Ramos (cell line): ENCODE results near the gene DNAJC5G.
"Not testable (repeated sequence)": the region's sequence is repeated elsewhere in the genome, so short reads cannot be mapped to it uniquely, and the experiment has no call there.

Experiments used
- in situ Hi-C: fragments of 300-500 bp; cut with MboI; formaldehyde crosslinking; loops from one replicate; pipeline ENCODE4 v1.14.3; 2022; ENCODE audit warnings: low sequenced_read_pairs; ENCODE audit not compliant: unreplicated experiment

The DNAJC5G gene

DNA sequence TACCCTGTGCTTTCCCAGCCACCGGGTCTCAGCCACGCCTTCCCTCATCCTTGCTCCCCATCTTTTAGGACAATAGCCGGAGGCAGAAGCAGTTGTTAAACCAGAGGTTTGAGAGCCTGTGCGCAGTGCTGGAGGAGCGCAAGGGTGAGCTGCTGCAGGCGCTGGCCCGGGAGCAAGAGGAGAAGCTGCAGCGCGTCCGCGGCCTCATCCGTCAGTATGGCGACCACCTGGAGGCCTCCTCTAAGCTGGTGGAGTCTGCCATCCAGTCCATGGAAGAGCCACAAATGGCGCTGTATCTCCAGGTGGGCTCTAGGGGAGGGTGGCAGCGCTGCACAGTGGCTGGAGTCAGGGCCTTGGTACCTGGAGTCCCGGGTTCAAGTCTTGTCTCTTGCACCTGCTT lies 30.3 kb downstream of the DNAJC5G start:
- in situ Hi-C loops = no loop called here

DNA sequence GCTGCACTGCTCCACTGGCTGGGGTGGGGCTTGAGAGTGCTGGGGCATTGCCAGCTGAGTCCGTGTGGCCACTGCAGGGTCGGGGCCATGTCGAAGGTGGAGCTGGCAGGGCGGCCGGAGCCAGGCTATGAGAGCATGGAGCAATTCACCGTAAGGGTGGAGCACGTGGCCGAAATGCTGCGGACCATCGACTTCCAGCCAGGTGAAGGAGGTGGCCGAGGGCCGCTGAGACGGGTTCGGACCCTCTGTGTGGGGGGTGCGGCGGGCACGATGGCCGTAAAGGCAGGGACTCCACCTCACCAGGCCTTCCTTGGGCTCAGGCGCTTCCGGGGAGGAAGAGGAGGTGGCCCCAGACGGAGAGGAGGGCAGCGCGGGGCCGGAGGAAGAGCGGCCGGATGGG lies 30.9 kb downstream of the DNAJC5G start:
- in situ Hi-C loops = no loop called here

DNA sequence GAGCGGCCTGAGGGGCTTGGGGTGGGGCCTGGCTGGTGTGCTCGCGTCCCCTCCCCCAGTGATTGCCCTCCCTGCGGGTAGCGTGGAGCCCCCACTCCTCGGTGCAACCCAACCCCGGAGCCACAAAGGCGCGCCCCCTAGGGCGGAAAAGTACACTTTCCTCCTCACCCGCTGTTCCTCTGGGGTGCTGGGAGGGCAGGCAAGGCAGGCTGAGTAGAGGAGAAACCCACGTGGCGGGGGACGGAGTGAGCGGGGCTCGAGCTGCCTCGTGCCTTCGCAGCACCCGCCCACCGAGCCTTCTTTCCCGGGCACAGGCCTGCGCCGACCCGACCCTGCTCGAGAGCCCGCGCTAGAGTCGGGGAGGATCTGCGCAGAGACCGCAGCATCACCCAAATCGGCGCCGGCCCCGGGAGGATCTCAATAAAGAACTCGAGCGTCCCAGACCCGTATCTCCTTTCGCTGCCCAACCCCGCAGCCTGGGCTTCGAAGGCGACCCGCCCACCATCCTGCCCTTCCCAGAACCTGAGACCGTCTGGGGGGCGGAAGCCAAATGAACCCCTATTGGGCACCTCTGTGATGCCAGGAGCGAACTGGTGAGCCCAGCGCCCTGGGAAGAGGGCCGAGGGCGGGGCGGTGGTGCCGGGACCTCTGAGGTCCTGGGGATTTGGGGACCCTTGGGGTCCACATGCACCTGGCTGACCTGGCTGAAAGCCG lies 31.5 kb downstream of the DNAJC5G start:
- in situ Hi-C loops = no loop called here

DNA sequence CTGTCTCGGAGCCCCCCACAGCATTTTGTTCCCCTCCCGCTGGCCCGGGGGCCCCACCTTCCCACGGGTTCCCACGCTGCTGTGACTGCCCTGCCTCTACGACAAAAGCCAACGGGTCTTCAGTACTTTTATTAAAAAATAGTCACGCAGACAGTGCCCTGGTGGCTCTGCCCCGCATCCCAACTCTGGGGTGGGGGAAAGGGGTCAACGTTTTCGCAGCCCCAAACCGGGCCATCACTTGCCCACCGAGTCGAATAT lies 32.0 kb downstream of the DNAJC5G start:
- in situ Hi-C loops = no loop called here

DNA sequence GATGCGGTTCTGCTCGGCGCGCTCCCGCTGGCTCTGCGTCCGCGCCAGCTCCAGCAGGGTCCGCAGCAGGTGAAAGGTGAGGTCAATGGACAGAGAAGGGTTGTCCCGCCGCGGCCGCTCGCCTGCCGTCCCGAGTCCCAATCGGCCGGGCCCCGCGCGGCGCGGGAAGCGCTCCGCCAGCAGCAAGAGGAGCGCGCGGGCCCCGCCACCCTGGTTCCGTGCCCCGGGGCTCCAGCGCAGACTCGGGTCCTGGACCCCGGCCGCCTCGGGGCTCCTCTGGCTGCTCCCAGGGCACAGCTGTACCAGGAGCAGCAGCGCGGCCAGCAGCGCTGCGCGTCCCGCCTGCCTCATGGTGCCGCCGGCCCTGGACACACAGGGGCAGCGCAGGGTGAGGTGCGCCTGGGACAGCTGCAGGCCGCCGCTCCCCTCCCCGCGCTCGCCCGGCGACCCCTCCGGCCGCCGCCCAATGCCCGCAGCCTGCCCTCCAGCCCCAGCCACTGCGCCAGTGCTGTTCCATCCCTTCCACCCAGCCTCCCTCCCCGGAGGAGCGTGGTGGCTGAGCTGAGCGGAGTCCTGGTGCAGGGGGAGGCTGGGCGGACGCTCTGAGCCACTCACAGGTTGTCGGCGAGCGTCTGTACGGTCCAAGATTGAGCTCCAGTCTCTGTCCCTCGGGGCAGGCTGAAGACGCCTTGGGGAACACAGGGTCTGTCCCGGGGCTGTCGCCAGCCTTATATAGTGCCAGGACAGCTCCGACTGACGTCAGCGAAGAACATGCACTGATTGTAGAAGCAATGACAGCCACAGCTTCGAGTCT lies 32.5 kb downstream of the DNAJC5G start:
- in situ Hi-C loops = no loop called here

DNA sequence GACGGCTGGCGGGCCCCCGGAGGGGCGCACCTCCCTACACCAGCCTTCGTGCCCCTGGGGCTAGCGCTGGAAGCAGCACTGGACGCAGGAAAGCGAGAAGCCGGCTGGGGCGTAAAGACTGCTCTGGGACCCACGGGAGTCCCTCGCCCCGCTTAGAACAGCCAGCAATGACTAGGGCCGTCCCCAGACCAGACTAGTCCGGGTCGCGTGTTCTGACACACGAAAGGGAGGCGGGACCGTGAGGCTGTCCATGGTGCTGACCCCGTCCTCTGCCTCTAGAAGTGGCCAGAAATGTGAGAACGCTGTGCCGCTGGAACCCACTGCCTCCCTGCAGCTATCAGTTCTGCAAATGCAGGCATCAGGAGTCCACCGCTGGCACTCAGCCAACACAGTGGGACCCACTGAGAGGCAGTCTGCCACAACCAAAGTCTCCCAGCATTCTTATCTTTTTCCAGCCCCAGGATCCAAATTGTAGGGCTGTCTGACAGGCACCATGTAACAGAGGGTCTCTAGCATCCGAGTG lies 33.2 kb downstream of the DNAJC5G start, which contains the start of gene UCN:
TSS of gene UCN (minus strand) at position 87 of the 523 bp plus-strand sequence. CDS start 550 bp downstream, outside the sequence.
- in situ Hi-C loops = no loop called here

DNA sequence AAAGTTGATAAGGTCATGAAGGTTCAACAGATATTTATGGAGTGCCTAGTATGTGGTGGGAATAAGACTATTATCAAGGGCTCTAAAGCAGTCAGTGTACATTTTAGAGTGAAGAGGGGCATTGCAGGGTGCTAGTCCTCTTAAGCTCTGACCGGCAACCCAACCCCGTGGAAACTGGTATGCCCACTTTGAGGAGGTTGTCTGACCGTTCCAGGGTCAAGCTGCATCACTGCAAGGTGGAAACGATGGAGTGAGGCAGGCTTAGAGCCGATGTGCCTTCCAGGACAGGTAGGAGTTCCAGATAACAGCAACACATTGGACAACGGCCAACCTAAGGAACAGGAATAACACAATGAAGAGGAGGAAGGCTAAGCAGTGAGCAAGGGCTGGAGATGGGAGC lies 34.4 kb downstream of the DNAJC5G start:
- in situ Hi-C loops = no loop called here

DNA sequence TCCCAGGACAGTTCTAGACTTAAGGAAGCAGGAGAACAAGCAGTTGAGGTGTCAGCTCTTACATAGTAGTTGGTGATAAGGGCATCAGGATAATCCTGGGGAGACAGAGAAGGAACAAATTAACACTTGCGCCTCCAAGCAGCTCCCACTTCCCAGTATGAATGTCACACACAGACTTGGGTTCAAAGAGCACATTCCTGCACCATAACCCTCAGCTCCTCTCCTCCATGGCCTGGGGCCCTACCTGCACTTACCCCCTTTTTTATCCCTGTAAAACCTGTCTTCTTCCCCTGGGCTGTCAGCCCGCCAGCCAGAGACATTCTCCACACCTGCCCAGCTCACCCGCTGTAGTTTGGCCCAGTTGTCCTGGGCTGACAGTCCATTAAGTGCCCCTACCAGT lies 36.9 kb downstream of the DNAJC5G start:
- in situ Hi-C loops = no loop called here

DNA sequence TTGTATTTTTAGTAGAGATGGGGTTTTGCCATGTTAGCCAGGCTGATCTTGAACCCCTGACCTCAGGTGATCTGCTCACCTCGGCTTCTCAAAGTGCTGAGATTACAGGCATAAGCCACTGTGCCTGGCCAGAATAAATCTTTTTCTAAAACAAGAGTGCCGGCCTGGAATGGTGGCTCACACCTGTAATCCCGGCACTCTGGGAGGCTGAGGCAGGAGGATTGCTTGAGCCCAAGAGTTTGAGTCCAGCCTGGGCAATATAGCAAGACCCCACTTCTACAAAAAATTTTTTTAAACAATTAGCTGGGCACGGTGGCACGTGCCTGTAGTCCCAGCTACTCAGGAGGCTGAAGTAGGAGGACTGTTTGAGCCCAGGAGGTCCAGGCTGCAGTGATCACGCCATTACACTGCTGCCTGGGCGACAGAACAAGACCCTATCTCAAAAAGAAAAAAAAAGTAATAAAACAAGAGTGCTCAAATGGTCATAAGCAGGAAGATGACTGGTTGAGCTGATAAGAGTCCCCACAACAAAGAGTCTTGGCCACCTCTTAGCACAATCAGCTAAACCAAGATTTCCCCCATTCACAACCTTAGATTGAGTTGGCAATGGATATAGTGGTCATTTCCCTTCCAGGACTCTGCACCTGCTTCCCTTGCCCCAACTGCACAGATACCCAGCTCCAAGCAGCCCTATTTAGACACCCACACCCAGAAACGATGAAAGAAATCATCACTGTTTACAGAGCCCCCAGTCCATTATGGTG lies 38.8 kb downstream of the DNAJC5G start:
- in situ Hi-C loops = no loop called here

DNA sequence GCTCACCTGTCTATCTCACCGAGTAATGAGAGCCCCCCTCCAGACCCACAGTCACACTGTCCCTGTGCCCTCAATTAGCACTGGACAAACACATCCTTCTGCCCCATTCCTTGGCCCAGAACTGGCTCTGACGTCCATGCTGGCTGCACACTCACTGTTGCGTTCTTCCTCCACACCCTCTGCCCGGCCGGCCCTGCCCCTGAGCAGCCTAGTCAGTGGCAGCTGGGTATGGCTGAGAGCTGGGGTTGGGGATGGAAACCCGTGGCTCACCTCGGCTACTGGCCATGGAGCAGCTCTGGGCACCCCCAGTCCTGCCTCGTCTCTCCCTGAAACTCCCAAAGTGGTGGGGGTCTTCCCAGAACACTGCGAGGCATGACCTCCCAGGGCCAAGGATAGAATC lies 39.5 kb downstream of the DNAJC5G start:
- in situ Hi-C loops = no loop called here

DNA sequence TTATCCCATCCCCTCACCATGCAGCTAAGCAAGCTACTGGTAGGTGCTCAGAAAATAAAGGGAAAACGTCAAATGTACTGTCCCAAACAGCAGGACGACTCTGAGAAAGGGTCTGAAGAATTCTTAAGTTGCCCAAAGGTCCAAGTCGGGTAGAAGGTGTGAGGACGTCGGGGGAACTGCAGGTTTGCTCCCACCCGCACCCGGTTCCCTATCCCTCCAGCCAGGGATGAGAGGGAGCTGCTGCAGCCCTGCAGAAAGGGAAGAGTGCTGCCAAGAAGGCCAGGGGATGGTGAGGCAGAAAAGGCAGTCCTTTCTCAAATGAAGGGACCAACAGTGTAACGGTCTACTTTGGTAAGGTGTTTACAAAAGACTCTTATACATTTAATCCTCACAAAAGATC lies 39.9 kb downstream of the DNAJC5G start:
- in situ Hi-C loops = no loop called here

DNA sequence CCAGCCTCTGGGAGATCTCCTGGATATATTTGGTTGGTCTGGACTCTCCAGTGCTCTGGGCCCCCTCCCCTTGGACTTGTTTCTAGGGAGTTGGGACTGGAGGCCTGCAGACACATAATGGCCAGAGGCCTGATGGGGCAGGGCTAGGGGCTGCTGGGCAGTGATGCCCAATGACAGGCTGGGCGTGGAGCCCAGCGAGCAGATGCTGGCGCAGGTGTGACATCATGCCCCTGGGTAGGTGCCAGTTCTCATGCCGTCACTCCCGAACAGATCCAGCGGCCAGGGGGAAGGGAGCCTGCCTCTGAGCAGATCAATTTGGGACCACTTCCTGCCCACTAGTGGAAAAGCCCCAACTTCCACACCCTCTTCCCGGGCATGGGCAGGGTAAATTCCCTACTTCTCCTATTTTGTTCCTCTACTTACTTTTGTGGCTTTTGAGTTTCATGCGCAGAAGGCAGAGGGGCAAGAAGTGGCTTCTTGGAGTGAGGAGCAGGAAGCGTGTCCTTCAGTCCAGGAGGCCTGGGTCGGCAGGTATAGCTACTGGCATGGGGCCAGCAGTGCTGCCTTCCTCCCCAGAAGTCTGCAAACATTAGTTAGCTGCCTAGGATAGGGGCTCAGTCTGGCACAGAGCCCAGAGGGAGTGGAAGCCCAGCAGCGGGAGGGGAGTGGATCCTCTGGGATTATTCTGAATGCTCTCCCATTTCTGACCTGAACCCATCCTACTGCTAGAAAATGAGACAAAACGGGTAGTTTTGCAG lies 41.6 kb downstream of the DNAJC5G start:
- in situ Hi-C loops = no loop called here

DNA sequence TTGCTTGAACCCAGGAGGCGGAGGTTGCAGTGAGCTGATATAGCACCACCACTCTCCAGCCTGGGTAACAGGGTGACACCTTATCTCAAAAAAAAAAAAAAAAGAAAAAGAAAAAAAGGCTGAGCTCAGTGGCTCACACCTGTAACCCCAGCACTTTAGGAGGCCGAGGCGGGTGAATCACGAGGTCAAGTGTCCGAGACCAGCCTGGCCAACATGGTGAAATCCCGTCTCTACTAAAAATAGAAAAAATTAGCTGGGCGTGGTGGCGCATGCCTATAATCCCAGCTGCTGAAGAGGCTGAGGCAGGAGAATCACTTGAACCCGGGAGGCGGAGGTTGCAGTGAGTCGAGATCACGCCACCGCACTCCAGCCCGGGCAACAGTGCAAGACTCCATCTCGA lies 44.6 kb downstream of the DNAJC5G start:
- in situ Hi-C loops = not testable (repeated sequence)

DNA sequence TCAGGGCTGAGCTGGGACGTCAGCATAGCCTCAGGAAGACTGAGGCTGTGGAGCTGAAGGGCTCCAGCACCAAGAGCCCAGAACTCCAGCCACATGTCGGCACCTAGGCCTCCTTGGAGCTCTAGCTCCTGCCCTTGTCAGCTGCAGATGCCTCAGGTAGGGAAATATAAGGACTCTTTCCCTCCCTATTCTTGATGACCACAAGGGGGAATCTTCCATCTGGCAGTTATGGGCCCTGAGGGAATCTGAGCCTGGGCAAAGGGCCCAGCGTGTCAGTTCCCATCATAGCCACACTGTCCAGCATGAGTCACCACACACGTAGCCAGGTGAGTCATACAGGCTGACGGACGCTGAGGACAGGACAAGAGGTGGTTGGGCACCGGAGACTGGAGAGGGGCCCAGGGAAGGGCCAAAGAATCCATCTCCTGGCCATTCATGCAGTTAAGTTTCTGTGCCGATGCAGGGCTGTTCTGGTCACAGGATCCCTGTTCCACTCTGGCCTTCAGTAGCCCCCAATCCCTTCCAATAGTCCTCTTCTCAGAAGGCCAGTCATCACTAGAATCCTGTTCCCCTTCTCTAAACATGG lies 45.8 kb downstream of the DNAJC5G start:
- in situ Hi-C loops = no loop called here

DNA sequence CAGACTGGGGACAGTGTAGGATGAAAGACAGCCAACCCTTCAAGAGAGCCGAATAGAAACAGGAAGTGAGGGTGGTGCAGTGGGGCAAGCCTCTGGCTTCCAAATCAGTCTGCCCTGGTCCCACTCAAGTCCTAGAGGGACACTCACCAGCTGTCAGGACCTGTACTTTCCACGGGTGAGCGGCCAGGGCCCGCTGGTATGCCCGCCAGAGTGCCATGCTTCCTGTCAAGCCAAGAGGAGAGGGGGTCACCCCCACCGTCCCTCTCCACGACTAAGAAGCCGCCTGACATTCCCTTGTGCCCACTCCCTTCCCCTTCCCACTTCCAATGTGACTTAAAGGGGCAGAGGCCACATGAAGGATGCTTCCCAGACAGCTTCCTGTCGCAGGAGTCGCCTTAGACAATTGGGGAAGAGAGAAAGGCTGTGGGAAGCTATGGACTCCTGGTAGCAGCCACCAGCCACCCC lies 47.1 kb downstream of the DNAJC5G start:
- in situ Hi-C loops = no loop called here

DNA sequence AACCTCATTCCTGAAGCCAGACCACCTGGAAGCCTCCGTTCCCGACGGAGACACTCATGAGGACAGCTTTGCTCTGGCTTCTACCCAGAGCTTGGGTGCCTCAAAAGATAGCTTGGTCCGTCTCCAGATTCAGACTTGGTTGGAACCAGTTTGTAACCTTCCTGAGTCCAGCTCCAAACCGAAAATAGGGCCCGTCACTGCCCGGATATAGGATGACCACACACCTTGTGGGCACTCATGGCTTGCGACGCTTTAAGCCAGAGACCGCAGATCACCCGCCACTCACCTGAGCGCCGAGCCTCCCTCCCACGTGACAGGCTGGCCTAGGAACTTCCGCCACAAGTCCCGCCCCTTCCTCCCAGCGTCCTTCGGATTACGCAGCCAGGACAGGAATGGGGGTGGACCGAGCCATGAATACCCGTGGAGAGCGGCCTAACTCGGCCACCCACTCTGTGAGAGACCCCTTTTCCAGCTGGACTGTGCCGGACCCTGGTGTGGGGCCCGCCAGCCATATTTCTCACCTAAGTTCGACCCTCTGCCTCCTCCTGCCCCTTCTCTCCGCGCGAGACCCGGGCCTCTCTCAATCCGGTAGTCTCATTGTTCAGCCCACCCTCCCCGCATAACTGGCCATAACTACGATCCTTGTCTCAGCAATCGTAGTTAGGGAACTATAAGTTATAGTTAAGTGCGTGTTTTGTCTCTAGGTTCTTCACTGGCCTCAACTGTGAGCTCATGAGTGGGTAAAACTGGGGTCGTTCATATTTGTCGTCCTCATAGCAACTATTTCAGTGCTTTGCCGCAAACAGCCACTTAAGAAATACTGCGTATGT lies 47.7 kb downstream of the DNAJC5G start, which contains the start of gene MPV17:
TSS of gene MPV17 (minus strand) at position 332 of the 830 bp plus-strand sequence. CDS start 580 bp downstream, outside the sequence.
- in situ Hi-C loops = no loop called here

DNA sequence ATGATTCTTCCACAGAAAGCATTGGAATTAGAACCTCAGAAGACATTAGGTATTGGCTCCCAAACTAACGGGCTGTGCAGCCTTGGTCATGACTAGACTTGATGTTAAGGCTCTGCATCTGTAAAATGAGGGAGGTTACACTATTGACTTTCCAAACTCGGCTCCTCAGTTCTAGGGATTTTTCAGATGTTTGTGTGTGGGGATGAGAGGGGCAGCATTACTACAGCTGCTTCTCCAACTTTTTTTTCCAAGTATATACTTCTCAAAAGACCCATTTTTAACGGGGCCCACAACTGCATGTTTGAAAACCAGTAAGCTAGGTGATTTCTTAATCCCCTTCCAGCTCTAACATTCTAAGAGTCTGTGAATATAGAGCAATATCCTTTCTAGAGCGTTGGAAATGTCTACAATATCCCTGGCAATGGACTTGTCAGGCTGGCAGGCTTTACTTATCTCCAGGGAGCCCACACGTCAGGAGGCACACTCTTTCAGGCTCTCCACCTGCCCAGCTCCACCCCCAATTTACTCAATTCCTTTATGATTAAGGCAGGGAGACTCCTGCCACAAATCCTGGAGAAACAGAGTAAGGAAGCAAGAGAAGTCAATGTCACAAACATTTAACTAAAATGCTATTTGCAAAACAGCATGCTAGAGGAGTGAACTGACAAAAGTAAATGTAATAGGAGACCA lies 48.5 kb downstream of the DNAJC5G start:
- in situ Hi-C loops = no loop called here

DNA sequence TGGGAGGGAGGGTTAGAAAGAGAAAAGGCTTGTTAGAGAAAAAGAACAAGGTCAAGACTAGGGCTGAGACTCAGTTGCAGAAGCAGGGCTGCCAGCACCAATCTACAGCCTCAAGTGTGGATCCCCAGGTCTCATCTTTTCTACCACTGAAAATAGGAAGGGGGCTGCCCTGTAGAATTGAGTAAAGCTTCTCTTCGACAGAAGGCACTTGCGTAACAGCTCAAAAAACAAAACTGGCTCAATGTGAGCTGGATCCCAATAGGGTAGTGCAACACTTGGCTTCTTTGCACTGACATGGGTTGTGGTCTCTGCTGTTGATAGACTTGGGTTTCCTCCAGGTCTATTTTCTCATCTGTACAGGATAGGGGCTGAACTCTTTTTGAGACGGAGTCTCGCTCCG lies 49.5 kb downstream of the DNAJC5G start:
- in situ Hi-C loops = no loop called here
